Trophoblast cell (in vitro differentiated cells and primary cell): ENCODE data around the gene DNAJB6.

Source experiments
- DNase-seq, 2 donors: peaks; one replicate each; pipeline ENCODE4 v3.0.0-alpha.2; 2016
- H2AFZ ChIP-seq: 2 replicates; pipeline ENCODE4 v1.6.1; 2013; ENCODE audit warnings: low read length, moderate library complexity, mild to moderate bottlenecking; ENCODE audit not compliant: insufficient read depth, poor library complexity
- H2AK5ac ChIP-seq: 2 replicates; pipeline ENCODE4 v1.6.1; 2013; ENCODE audit warnings: mild to moderate bottlenecking, low read length
- H2BK120ac ChIP-seq: 2 replicates; pipeline ENCODE4 v1.6.1; 2013; ENCODE audit warnings: low read length, mild to moderate bottlenecking, moderate library complexity; ENCODE audit not compliant: insufficient read depth, poor library complexity
- H2BK12ac ChIP-seq: 2 replicates; pipeline ENCODE4 v1.6.1; 2013; ENCODE audit warnings: mild to moderate bottlenecking, low read length, moderate library complexity
- H2BK5ac ChIP-seq: 2 replicates; pipeline ENCODE4 v1.6.1; 2013; ENCODE audit warnings: low read length, low read depth, moderate library complexity, mild to moderate bottlenecking; ENCODE audit not compliant: poor library complexity
- H3K14ac ChIP-seq: 2 replicates; pipeline ENCODE4 v1.6.1; 2013; ENCODE audit warnings: mild to moderate bottlenecking, low read length
- H3K18ac ChIP-seq: 2 replicates; pipeline ENCODE4 v1.6.1; 2013; ENCODE audit warnings: mild to moderate bottlenecking, low read length
- H3K23ac ChIP-seq: 2 replicates; pipeline ENCODE4 v1.6.1; 2013; ENCODE audit warnings: low read length
- H3K27ac ChIP-seq: 2 replicates; pipeline ENCODE4 v1.5.1; 2013; ENCODE audit warnings: low read depth, mild to moderate bottlenecking, inconsistent platforms, low read length, moderate library complexity
- H3K27me3 ChIP-seq: 2 replicates; pipeline ENCODE4 v1.6.1; 2013; ENCODE audit warnings: inconsistent platforms, mild to moderate bottlenecking, low read length, moderate library complexity; ENCODE audit not compliant: insufficient read depth
- H3K36me3 ChIP-seq, 2 experiments: 1 replicate in 1 of 2; 2 replicates in 1 of 2; pipeline ENCODE4 v1.6.1; 2013; ENCODE audit warnings: low read length in 2 of 2, mild to moderate bottlenecking in 2 of 2, moderate library complexity in 1 of 2; ENCODE audit not compliant: insufficient read depth in 2 of 2, control insufficient read depth in 1 of 2
- H3K4ac ChIP-seq: 2 replicates; pipeline ENCODE4 v1.6.1; 2013; ENCODE audit warnings: low read depth, mild to moderate bottlenecking, low read length, moderate library complexity
- H3K4me1 ChIP-seq, 2 experiments: 1 replicate in 1 of 2; 2 replicates in 1 of 2; pipeline ENCODE4 v1.6.1; 2013; ENCODE audit warnings: low read length in 2 of 2, mild to moderate bottlenecking in 2 of 2, moderate library complexity in 1 of 2; ENCODE audit not compliant: insufficient read depth in 2 of 2, control insufficient read depth in 1 of 2
- H3K4me2 ChIP-seq: 2 replicates; pipeline ENCODE4 v1.6.1; 2013; ENCODE audit warnings: inconsistent platforms, mild to moderate bottlenecking, low read length, moderate library complexity
- H3K4me3 ChIP-seq: 2 replicates; pipeline ENCODE4 v1.5.1; 2013; ENCODE audit warnings: mild to moderate bottlenecking, low read depth, low read length, inconsistent platforms
- H3K79me1 ChIP-seq: one replicate; pipeline ENCODE4 v1.6.1; 2013; ENCODE audit warnings: low read length
- H3K79me2 ChIP-seq: 2 replicates; pipeline ENCODE4 v1.6.1; 2013; ENCODE audit warnings: low read length, mild to moderate bottlenecking; ENCODE audit not compliant: control insufficient read depth, insufficient read depth, poor library complexity
- H3K9ac ChIP-seq: 2 replicates; pipeline ENCODE4 v1.6.1; 2013; ENCODE audit warnings: mild to moderate bottlenecking, low read length
- H3K9me3 ChIP-seq: 2 replicates; pipeline ENCODE4 v1.6.1; 2013; ENCODE audit warnings: low read depth, mild to moderate bottlenecking, control low read depth, inconsistent platforms, low read length; ENCODE audit not compliant: insufficient read depth
- H4K12ac ChIP-seq: 2 replicates; pipeline ENCODE4 v1.6.1; 2013; ENCODE audit warnings: low read depth, mild to moderate bottlenecking, low read length, moderate library complexity
- H4K8ac ChIP-seq: 2 replicates; pipeline ENCODE4 v1.6.1; 2013; ENCODE audit warnings: low read depth, mild to moderate bottlenecking, low read length, moderate library complexity
- H4K91ac ChIP-seq: one replicate; pipeline ENCODE4 v1.6.1; 2013; ENCODE audit warnings: low read depth, mild to moderate bottlenecking, low read length, moderate library complexity
- WGBS: extraction: QIAGEN DNeasy Blood & Tissue Kit; methylation state at CpG from one replicate; pipeline ENCODE4 v1.1.7; 2013; ENCODE audit warnings: missing lambda C conversion rate; ENCODE audit not compliant: insufficient read length, insufficient coverage; ENCODE audit errors: extremely low coverage; 5-methylcytosine and 5-hydroxymethylcytosine counted together

The DNAJB6 gene

GRCh38 chr7:157306846-157307838 lies 29.7 kb upstream of the DNAJB6 start:
- peaks cover 9% of the 10 kb centered on the region for H3K79me1 ChIP-seq
- no peak overlapping the region for H3K4ac ChIP-seq
- no peaks in the 10 kb centered on the region for H3K36me3 ChIP-seq
- H4K91ac ChIP-seq = no peak overlapping the region
- no peak overlapping the region for H3K27ac ChIP-seq
- peak; percentile 89 to 92 for DNase-seq
- H3K4me2 ChIP-seq = no peak overlapping the region
- H2AFZ ChIP-seq = no peak overlapping the region
- no peak overlapping the region for H2BK12ac ChIP-seq
- H3K9ac ChIP-seq = no peak overlapping the region
- no CpG with 5 or more reads among the region's 27 CpGs for WGBS
- no peak overlapping the region for H2BK5ac ChIP-seq
- no peak overlapping the region for H3K14ac ChIP-seq
- no peak overlapping the region for H3K4me3 ChIP-seq
- no peak overlapping the region for H2AK5ac ChIP-seq
- peaks cover 9 to 16% of the 10 kb centered on the region in 2 experiments for H3K4me1 ChIP-seq
- H3K79me2 ChIP-seq = no peaks in the 10 kb centered on the region
- no peak overlapping the region for H3K18ac ChIP-seq
- H4K12ac ChIP-seq = no peak overlapping the region
- H4K8ac ChIP-seq = no peak overlapping the region
- no peaks in the 10 kb centered on the region for H3K9me3 ChIP-seq
- no peak overlapping the region for H2BK120ac ChIP-seq
- H3K27me3 ChIP-seq = no peaks in the 10 kb centered on the region
- H3K23ac ChIP-seq = no peak overlapping the region

GRCh38 chr7:157309988-157310668 lies 26.7 kb upstream of the DNAJB6 start:
- Histone ChIP-seq H2BK120ac (no peak overlapping the region), H4K12ac (no peak overlapping the region), H3K79me1 (peaks cover 9% of the 10 kb centered on the region), H4K8ac (no peak overlapping the region), H3K36me3 (no peaks in the 10 kb centered on the region), H3K4me3 (no peak overlapping the region), H2BK12ac (peak overlapping the region; percentile 58), H3K18ac (no peak overlapping the region), H3K9me3 (no peaks in the 10 kb centered on the region), H4K91ac (no peak overlapping the region), H3K4me1 (peaks cover 9 to 16% of the 10 kb centered on the region in 2 experiments), H2BK5ac (no peak overlapping the region), H3K79me2 (no peaks in the 10 kb centered on the region), H3K27ac (peak overlapping the region; percentile 35), H3K9ac (no peak overlapping the region), H3K23ac (no peak overlapping the region), H2AK5ac (no peak overlapping the region), H2AFZ (no peak overlapping the region), H3K4me2 (no peak overlapping the region), H3K4ac (no peak overlapping the region), H3K14ac (peak overlapping the region; percentile 46), H3K27me3 (no peaks in the 10 kb centered on the region)
- DNase-seq = peak; percentile 85 to 95
- no CpG with 5 or more reads among the region's 10 CpGs for WGBS

- Histone ChIP-seq H2BK120ac (no peak overlapping the region), H3K36me3 (no peaks in the 10 kb centered on the region), H2BK12ac (peak overlapping the region; percentile 82), H3K27ac (peak overlapping the region; percentile 12), H4K12ac (no peak overlapping the region), H3K4ac (no peak overlapping the region), H4K8ac (no peak overlapping the region), H3K9me3 (no peaks in the 10 kb centered on the region), H4K91ac (peak overlapping the region; percentile 8), H3K79me1 (peaks cover 9% of the 10 kb centered on the region), H3K18ac (no peak overlapping the region), H3K9ac (no peak overlapping the region), H3K14ac (peak overlapping the region; percentile 65), H3K23ac (no peak overlapping the region), H3K4me2 (no peak overlapping the region), H3K79me2 (no peaks in the 10 kb centered on the region), H2BK5ac (no peak overlapping the region), H2AFZ (no peak overlapping the region), H2AK5ac (peak overlapping the region; percentile 61), H3K27me3 (no peaks in the 10 kb centered on the region), H3K4me3 (no peak overlapping the region), H3K4me1 (peaks cover 9 to 16% of the 10 kb centered on the region in 2 experiments)
- WGBS = no CpG with 5 or more reads among the region's 7 CpGs
- DNase-seq = peak in 1 of 2 donors; percentile 22
Measured at GRCh38 chr7:157310676-157311185, 26.1 kb upstream of the DNAJB6 start.

GRCh38 chr7:157312941-157313340 lies 23.9 kb upstream of the DNAJB6 start:
- no peak overlapping the region for H3K4ac ChIP-seq
- no peak for DNase-seq
- no peak overlapping the region for H4K12ac ChIP-seq
- H3K18ac ChIP-seq = no peak overlapping the region
- H4K91ac ChIP-seq = no peak overlapping the region
- peaks cover 9% of the 10 kb centered on the region for H3K79me1 ChIP-seq
- no peak overlapping the region for H2AK5ac ChIP-seq
- no peak overlapping the region for H3K27ac ChIP-seq
- no peak overlapping the region for H3K4me2 ChIP-seq
- no peak overlapping the region for H4K8ac ChIP-seq
- no peak overlapping the region for H3K4me3 ChIP-seq
- H2AFZ ChIP-seq = no peak overlapping the region
- H3K14ac ChIP-seq = no peak overlapping the region
- no peak overlapping the region for H2BK120ac ChIP-seq
- H2BK12ac ChIP-seq = no peak overlapping the region
- no peak overlapping the region for H2BK5ac ChIP-seq
- H3K9ac ChIP-seq = no peak overlapping the region
- no peak overlapping the region for H3K23ac ChIP-seq
- no CpG with 5 or more reads among the region's 7 CpGs for WGBS
- no peaks in the 10 kb centered on the region for H3K9me3 ChIP-seq
- no peaks in the 10 kb centered on the region for H3K36me3 ChIP-seq
- H3K27me3 ChIP-seq = no peaks in the 10 kb centered on the region
- H3K79me2 ChIP-seq = no peaks in the 10 kb centered on the region
- peaks cover 9 to 16% of the 10 kb centered on the region in 2 experiments for H3K4me1 ChIP-seq
